ENCODE data around the gene MTM1.
A peak's percentile ranks its signal among the peaks of the same experiment; 100 is the strongest.

The MTM1 gene

GRCh38 chrX:150581093-150581775 is 12.8 kb downstream of the MTM1 start:
- no peak for TF ChIP-seq CTCF (IDR thresholded peaks at IDR 0.05; ENCODE audit: low read depth, low read length)
- no peak for TF ChIP-seq EZH2phosphoT487 (IDR thresholded peaks at IDR 0.05; ENCODE audit: low read depth)
- Histone ChIP-seq H3K27ac (ENCODE audit: low read length) (no peak overlapping the region), H3K4me3 (ENCODE audit: low read length) (no peak overlapping the region), H3K4me1 (ENCODE audit: low read length) (peaks cover 12% of the 10 kb centered on the region; the same call in 1 of the 2 replicates), H3K27me3 (ENCODE audit: low read depth, low read length) (peaks cover 4% of the 10 kb centered on the region; the same call in 1 of the 2 replicates), H3K9me3 (ENCODE audit: insufficient read depth, low read length) (no peaks in the 10 kb centered on the region), H2AFZ (ENCODE audit: low read depth, low read length) (no peak overlapping the region), H3K4me2 (ENCODE audit: low read length) (no peak overlapping the region), H3K79me2 (ENCODE audit: low read length) (peaks cover 15% of the 10 kb centered on the region), H3K36me3 (replicated peaks; ENCODE audit: low read depth, low read length) (peaks cover 8% of the 10 kb centered on the region), H4K20me1 (ENCODE audit: insufficient read depth, low read length) (peaks cover 11% of the 10 kb centered on the region; the same call in 1 of the 2 replicates), H3K9ac (ENCODE audit: low read length) (no peak overlapping the region)

- Histone ChIP-seq H3K27me3 (ENCODE audit: low read depth, low read length) (0 out of 2 replicates have a peak, but pooled peaks cover under 1% of the 10 kb centered on the region), H3K36me3 (replicated peaks; ENCODE audit: low read depth, low read length) (peaks cover 4% of the 10 kb centered on the region), H2AFZ (ENCODE audit: low read depth, low read length) (no peak overlapping the region), H3K79me2 (ENCODE audit: low read length) (peaks cover 7% of the 10 kb centered on the region), H3K9me3 (ENCODE audit: insufficient read depth, low read length) (no peaks in the 10 kb centered on the region), H3K4me2 (ENCODE audit: low read length) (no peak overlapping the region), H3K27ac (ENCODE audit: low read length) (no peak overlapping the region), H3K4me3 (ENCODE audit: low read length) (no peak overlapping the region), H3K9ac (ENCODE audit: low read length) (no peak overlapping the region), H4K20me1 (ENCODE audit: insufficient read depth, low read length) (peaks cover 9% of the 10 kb centered on the region; the same call in 1 of the 2 replicates), H3K4me1 (ENCODE audit: low read length) (peaks cover 5% of the 10 kb centered on the region; the same call in 1 of the 2 replicates)
- TF ChIP-seq CTCF (IDR thresholded peaks at IDR 0.05; ENCODE audit: low read depth, low read length), result no peak
Measured at GRCh38 chrX:150582338-150582948, 14.0 kb downstream of the MTM1 start.

DNA sequence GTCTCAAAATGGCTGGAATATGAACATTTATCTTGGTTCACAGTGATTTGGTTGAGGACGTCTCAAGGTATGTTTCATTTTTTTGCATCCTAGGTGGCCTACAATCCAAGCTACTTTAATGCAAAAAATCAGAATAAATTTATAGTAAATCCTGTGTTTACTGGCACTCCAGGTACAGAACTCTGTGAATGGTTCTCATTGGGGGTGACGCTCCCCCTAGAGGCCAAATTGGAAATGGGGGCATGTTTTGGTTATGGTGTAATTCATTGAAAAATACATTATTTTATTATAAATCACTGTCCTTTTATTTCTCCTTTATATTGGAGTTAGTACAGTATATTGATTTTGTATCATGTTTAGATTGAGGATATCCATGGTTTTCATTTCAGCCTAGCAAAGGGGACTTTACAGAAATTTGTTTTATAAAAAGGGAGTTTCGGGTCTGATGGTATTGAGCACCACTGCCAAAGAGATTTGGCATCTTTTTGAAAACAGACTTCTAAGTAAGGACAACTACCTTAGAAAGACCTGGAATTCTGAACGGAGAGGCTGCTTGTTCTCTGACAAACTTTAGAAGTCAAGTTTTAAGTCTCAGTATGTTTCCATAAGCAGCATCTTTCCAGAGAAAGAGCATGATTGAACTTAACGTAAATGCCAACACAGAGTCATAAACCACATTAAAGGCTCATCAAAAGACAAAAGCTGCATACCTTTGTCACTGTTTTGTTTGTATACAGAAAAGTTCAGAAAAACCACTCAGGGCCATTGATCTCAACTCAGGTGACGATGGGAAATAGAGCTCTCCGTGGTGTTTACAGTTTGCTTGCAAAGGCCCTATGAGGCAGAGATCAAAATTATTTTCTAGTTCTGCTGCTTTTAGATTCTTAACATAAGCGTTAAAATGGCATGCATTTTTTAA is 19.4 kb downstream of the MTM1 start:
- Histone ChIP-seq H3K27ac (ENCODE audit: low read length) (no peak overlapping the region), H3K79me2 (ENCODE audit: low read length) (no peaks in the 10 kb centered on the region), H3K27me3 (ENCODE audit: low read depth, low read length) (no peaks in the 10 kb centered on the region), H3K9me3 (ENCODE audit: insufficient read depth, low read length) (no peaks in the 10 kb centered on the region), H3K4me1 (ENCODE audit: low read length) (no peaks in the 10 kb centered on the region), H2AFZ (ENCODE audit: low read depth, low read length) (no peak overlapping the region), H3K4me2 (ENCODE audit: low read length) (no peak overlapping the region), H3K9ac (ENCODE audit: low read length) (no peak overlapping the region), H3K4me3 (ENCODE audit: low read length) (no peak overlapping the region), H4K20me1 (ENCODE audit: insufficient read depth, low read length) (no peaks in the 10 kb centered on the region; the same call in 1 of the 2 replicates), H3K36me3 (replicated peaks; ENCODE audit: low read depth, low read length) (no peaks in the 10 kb centered on the region)
- peak; percentile 74 for TF ChIP-seq CTCF (IDR thresholded peaks at IDR 0.05; ENCODE audit: low read depth, low read length)
- TF ChIP-seq EZH2phosphoT487 (IDR thresholded peaks at IDR 0.05; ENCODE audit: low read depth), result no peak

DNA sequence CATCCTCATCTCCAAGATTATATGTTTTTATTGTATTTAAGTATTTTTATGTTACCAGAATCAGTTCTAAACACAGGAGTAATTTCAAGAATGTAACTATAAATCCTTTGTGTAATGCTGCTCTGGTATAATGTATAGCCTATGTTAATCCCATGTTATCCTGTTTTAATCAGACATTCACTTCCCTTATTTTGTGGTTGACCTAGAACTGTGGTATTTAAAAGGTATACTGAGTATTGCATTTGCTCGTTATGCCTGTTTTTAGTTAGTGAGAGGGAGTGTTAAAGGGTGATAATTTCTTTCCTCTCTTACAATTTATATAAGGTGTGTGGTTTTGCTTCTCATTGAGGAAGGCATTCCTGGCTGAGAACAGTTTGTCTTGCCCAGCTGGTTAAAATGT is 26.2 kb downstream of the MTM1 start:
- H3K4me3 ChIP-seq (ENCODE audit: low read length), result no peak overlapping the region
- H3K9ac ChIP-seq (ENCODE audit: low read length), result no peak overlapping the region
- H4K20me1 ChIP-seq (ENCODE audit: insufficient read depth, low read length), result no peaks in the 10 kb centered on the region
- H3K9me3 ChIP-seq (ENCODE audit: insufficient read depth, low read length), result no peaks in the 10 kb centered on the region
- no peak for TF ChIP-seq CTCF (IDR thresholded peaks at IDR 0.05; ENCODE audit: low read depth, low read length)
- no peak for TF ChIP-seq EZH2phosphoT487 (IDR thresholded peaks at IDR 0.05; ENCODE audit: low read depth)
- H3K79me2 ChIP-seq (ENCODE audit: low read length), result no peaks in the 10 kb centered on the region
- no peaks in the 10 kb centered on the region for H3K36me3 ChIP-seq (replicated peaks; ENCODE audit: low read depth, low read length)
- H3K4me2 ChIP-seq (ENCODE audit: low read length), result no peak overlapping the region
- H2AFZ ChIP-seq (ENCODE audit: low read depth, low read length), result no peak overlapping the region
- peaks cover 9% of the 10 kb centered on the region for H3K4me1 ChIP-seq (ENCODE audit: low read length)
- no peaks in the 10 kb centered on the region for H3K27me3 ChIP-seq (ENCODE audit: low read depth, low read length)
- H3K27ac ChIP-seq (ENCODE audit: low read length), result no peak overlapping the region

Measured in OCI-LY3 (cell line).